HG02798 (cell line): ENCODE measurements around the gene CACNG7.
"Not testable (repeated sequence)": the region's sequence is repeated elsewhere in the genome, so short reads cannot be mapped to it uniquely, and the experiment has no call there.

ENCODE experiments used
- ATAC-seq: cut with Tn5 transposase; IDR thresholded peaks from one replicate; pipeline ENCODE4 v1.9.1; 2021; ENCODE audit warnings: mild to moderate bottlenecking; ENCODE audit not compliant: unreplicated experiment, poor library complexity

The CACNG7 gene

DNA sequence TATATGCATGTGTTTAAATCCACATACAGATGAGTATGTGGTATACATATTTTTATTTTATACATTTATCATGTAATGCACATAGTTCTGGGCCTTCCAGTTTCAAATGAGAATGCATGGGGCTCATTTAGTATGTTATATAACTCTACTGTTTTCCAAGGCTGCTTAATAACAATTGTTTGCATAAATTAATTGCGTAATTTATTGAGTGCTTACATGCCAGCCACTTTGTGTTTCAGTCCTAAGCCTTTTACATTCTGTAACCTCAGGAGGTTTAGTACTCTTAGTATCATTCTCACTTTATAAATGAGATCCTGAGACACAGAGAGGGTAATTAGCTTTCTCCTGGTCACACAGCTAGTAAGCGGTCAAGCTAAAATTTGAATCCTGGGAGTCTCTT is 36.9 kb downstream of the CACNG7 start:
- no peak for ATAC-seq

DNA sequence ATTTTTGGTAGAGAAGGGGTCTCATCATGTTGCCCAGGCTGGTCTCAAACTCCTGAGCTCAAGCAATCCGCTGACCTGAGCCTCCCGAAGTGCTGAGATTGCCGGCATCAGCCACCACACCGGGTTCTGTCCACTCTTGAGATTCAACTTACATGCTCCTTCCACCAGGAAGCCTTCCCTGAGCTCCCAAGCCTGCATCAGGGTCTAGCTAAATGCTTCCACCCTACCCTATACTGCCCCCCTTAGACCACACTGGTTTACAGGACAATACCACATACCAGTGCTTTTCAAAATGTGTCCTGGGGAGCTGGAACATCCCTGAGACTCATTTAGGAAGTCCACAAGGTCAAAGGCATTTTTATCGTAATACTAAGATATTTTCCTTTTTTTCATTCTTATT is 38.5 kb downstream of the CACNG7 start:
- ATAC-seq: no peak

- ATAC-seq: not testable (repeated sequence)
Measured at GRCh38 chr19:53948611-53949010, 39.5 kb downstream of the CACNG7 start.

GRCh38 chr19:53951436-53951835 is 42.4 kb downstream of the CACNG7 start:
- no peak for ATAC-seq

- no peak for ATAC-seq
Measured at GRCh38 chr19:53951947-53952346, 42.9 kb downstream of the CACNG7 start.

DNA sequence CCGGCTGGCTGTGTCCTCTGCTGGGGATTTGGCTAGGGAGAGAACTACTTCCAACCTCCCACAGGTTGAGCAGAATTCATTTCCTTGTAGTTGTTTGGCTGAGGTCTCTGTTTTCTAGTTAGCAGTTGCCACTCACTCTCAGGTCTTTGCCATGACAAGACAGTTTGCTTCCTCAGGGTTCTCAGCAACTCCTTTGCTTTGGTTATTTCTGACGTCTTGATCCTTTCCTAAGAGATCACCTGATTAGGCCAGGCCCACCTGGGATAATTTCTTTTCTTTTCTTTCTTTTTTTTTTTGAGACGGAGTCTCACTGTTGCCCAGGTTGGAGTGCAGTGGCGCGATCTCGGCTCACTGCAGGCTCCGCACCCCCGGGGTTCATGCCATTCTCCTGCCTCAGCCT is 44.3 kb downstream of the CACNG7 start:
- no peak for ATAC-seq

DNA sequence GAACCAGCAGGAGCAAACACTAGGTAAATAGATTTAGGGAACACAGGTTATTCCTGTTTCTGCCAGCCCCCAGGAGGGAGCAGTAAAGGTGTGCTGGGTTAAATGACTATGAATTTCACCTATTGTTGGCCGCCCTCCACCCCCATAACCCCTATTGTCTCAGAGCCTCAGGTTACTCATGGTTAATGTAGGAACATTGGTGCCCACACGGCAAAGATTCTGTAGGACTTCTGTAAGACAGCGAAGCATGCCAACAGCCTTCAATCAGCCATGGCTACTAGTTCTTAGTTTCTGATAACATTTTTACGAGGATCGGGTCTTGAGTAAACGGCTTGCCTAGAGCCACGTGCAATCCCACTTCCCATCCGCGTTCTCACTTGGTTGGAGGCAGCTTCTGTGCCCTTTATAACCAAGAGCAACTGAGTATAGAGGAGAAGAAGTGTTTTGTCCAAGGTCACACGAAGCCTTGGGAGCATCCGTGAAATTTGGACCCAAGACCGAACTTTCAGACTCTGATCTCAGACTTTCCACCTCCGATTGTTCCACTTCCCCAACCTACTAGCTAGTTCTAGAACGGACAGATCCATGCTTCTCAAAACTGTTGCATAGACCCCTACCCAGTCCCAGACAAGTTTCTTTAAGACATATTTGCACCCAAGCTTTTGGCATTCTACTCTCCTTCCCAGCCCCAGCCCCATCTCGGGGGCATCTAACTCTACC is 48.5 kb downstream of the CACNG7 start:
- no peak for ATAC-seq

DNA sequence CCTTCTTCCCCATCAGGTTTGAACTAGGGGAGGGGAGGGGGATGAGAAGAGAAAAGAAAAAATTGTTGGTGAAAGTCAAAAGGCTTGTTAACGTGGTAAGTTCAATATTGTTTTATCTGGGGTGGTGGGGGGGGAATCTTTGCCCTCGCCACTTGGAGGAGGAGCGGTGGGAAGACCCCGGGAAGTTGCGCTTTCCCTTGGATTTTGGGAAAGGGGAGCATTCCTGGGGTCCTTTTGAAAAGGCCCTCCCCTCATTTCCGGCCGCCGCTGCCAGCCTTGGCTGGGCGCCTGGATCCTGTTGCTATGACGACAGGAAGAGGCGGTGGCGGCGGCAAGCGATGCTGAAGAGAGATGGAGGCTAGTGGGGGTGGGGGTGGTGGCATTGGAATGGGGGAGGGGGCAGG is 49.1 kb downstream of the CACNG7 start:
- no peak for ATAC-seq

- ATAC-seq: no peak
Measured at GRCh38 chr19:53958823-53959757, 50.0 kb downstream of the CACNG7 start.

GRCh38 chr19:53960187-53960586 is 51.1 kb downstream of the CACNG7 start:
- no peak for ATAC-seq

GRCh38 chr19:53960886-53961285 is 51.8 kb downstream of the CACNG7 start:
- ATAC-seq: no peak

DNA sequence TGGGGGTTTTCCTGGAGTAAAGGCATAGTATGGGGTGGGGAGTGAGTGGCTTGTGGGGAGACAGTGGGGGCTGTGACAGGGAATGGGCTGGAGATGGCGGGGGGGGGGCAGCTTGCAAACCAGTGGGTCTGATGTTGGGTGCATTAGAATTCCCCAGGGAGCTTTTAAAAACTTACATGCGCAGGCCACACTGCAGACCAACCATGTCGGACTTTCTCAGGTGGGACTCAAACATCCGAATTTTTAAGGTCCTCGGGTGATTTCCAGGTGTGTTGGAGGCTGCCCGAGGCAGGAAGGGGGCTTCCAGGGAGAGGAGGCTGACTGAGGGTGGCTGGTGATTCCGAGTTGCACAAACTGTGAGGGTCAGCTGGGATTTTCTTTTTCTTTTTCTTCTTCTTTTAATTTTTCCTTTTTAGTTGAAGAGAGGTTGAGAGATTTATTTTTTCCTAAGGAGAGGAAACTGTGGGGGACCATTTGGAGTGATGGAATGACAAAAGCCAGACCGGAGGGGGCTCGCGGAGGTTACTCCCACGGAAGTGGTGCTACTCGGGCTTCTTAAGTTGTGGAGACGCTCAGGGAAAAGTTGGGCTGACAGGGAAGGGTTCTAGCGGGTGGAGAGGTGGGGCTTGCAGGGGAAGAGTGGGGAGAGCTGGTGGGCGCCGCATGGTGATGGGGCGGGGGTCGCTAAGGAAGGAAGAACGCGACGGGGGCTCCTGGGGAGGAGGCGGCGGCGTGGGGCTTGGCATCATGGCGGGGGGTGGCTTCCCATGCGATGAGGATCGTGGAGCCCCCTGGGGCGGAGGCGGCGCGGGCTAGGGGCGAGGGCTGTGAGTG is 52.7 kb downstream of the CACNG7 start:
- ATAC-seq: no peak

DNA sequence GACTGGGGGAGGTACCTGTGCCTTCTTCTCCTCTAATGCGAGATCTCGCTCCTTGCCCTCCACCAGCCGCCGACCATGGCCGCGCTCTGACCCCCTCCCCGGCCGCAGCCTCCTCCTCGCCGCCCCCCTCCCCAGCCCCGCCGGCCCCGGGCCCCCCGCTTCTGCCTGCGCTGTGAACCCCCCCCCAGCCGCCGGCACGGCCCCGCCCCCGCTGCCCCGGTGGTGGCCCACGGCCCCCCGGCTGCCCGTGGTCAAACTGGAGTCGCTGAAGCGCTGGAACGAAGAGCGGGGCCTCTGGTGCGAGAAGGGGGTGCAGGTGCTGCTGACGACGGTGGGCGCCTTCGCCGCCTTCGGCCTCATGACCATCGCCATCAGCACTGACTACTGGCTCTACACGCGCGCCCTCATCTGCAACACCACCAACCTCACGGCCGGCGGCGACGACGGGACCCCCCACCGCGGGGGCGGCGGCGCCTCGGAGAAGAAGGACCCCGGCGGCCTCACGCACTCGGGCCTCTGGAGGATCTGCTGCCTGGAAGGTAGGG is 53.9 kb downstream of the CACNG7 start, which contains the start of gene CACNG8:
Gene CACNG8 (plus strand): TSS at position 51 of the 545 bp plus-strand sequence.
- ATAC-seq: no peak

GRCh38 chr19:53965091-53965490 is 56.0 kb downstream of the CACNG7 start:
- ATAC-seq: no peak

DNA sequence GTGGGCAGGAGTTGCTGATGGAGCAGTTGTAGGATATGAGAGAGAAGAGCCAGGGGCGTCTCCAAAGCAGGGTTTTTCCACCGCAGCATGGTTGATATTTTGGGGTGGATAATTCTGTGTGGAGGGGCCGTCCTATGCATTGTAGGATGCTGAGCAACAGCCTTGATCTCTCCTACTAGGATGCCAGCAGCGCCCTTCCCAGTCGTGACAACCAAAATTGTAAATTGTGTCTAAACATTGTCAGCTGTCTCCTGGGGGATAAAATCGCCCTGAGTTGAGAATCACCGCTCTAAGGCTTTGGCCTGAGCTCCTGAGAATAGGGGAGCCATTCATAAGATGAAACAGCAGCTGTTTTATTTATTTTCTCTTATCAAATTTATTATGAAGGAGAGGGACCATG is 57.9 kb downstream of the CACNG7 start:
- ATAC-seq: no peak

GRCh38 chr19:53969366-53969765 is 60.3 kb downstream of the CACNG7 start:
- no peak for ATAC-seq

DNA sequence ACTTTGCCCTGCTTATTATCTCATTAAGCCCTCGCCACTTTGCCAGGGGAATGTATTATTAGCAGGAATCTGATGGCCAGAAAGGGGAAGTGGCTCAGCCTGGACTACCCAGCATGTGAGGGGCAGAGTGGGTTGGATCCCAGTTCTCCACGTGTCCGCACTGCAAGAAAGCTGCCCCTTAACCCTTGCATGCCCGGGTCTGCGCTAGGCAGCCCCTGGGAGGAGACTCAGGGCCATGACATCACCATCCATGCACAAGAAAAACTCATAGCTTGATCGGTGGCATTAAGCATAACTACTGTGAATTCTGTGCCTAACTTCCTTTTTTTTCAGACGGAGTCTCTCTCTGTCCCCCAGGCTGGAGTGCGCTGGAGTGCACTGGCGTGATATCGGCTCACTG is 62.6 kb downstream of the CACNG7 start:
- no peak for ATAC-seq

- ATAC-seq: no peak
Measured at GRCh38 chr19:53977429-53977990, 68.4 kb downstream of the CACNG7 start.

DNA sequence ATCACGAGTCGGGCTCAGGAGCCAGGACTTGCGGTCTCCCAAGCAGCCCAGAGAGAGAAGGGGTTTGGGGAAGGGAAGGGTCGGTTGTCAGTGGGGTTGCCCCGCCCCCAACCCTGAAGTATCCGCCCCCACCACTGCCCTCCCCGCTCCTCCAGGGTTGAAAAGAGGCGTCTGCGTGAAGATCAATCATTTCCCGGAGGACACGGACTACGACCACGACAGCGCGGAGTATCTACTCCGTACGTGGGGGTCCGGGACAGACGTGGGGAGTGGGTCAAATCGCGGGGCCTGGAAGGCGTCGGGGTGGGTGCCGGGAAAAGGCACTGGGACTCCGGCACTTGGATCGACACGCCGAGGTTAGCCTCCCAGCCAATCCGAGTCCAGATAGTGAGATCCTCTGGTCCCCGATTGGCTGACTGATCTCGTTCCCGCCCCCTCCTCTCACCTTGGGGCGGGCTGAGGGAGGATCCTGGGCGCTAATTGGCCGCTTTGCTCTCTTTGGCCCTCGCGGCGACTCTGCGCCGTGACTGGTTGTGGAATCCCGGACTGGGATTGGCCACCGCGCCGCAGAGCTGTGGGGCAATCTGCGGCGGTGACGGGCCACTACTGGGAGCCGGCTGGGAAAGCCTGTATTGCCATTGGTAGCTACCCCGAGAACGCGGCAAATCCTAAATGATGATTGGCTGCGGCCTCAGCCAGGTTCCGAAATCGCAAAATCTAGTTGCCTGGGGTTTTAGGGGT is 69.1 kb downstream of the CACNG7 start:
- ATAC-seq: no peak
